Naive thymus-derived CD4-positive, alpha-beta T cell (primary cell): ENCODE results near the gene PRPF19. TPM values are rescaled to one million over a fixed set of nuclear protein-coding genes. Genes with fewer than 3 reads are reported as not detected.

Source experiments
- ATAC-seq: fragments of 150-1000 bp; cut with Tn5 transposase; 2 replicates; pipeline ENCODE4 v1.10.0; 2021; ENCODE audit warnings: mild to moderate bottlenecking, moderate library complexity
- CTCF ChIA-PET: fragments of 350-600 bp; sonication (Branson Sonifier 250); formaldehyde crosslinking; loops from one replicate; lab custom pipeline; 2021; ENCODE audit warnings: antibody characterized with exemption; lab: Charles Lee
- POLR2A ChIA-PET: fragments of 350-600 bp; sonication (Branson Sonifier 250); formaldehyde crosslinking; loops from one replicate; lab custom pipeline; 2021; ENCODE audit warnings: antibody characterized with exemption, inconsistent platforms; lab: Charles Lee
- DNase-seq, 9 donors: peaks; one replicate each; pipeline versions ENCODE4 v3.0.0 to v3.0.0-alpha.2; 2020 to 2022; ENCODE audit warnings: mixed read lengths in 1 of 9
- H3K27ac ChIP-seq: one replicate; pipeline ENCODE4 v1.7.0; 2013; ENCODE audit warnings: mild to moderate bottlenecking, low read depth, low read length, moderate library complexity
- H3K27me3 ChIP-seq, 2 donors: one replicate each; pipeline ENCODE4 v1.7.0; 2013; ENCODE audit warnings: low read length in 2 of 2, mild to moderate bottlenecking in 2 of 2, moderate library complexity in 2 of 2; ENCODE audit not compliant: control insufficient read depth in 2 of 2, insufficient read depth in 2 of 2
- H3K36me3 ChIP-seq, 3 experiments: 1 replicate in 2 of 3; 2 replicates in 1 of 3; pipeline ENCODE4 v1.7.0; 2013; ENCODE audit warnings: low read length in 3 of 3, mild to moderate bottlenecking in 3 of 3, moderate library complexity in 1 of 3; ENCODE audit not compliant: insufficient read depth in 3 of 3, control insufficient read depth in 2 of 3
- H3K4me1 ChIP-seq, 2 donors: one replicate each; pipeline ENCODE4 v1.7.0; 2013; ENCODE audit warnings: low read length in 2 of 2, mild to moderate bottlenecking in 2 of 2, moderate library complexity in 1 of 2; ENCODE audit not compliant: control insufficient read depth in 2 of 2, insufficient read depth in 2 of 2
- H3K4me3 ChIP-seq: 2 replicates; pipeline ENCODE4 v1.7.0; 2013; ENCODE audit warnings: mild to moderate bottlenecking, low read length
- H3K9me3 ChIP-seq, 3 experiments: 1 replicate in 2 of 3; 2 replicates in 1 of 3; pipeline ENCODE4 v1.7.0; 2013; ENCODE audit warnings: low read length in 3 of 3; ENCODE audit not compliant: control insufficient read depth in 2 of 3
- H3K27ac Mint-ChIP-seq, 9 donors: one replicate each; pipeline ENCODE4 v1.8.0; 2020 to 2022; ENCODE audit warnings: mixed read lengths in 9 of 9, mild to moderate bottlenecking in 8 of 9, moderate library complexity in 5 of 9, inconsistent platforms in 2 of 9
- H3K27me3 Mint-ChIP-seq, 5 donors: one replicate each; pipeline ENCODE4 v1.8.0; 2021 to 2022; ENCODE audit warnings: mixed read lengths in 5 of 5, mild to moderate bottlenecking in 1 of 5
- H3K36me3 Mint-ChIP-seq, 5 donors: one replicate each; pipeline ENCODE4 v1.8.0; 2020 to 2022; ENCODE audit warnings: mixed read lengths in 5 of 5, mild to moderate bottlenecking in 3 of 5, inconsistent platforms in 1 of 5
- H3K4me1 Mint-ChIP-seq, 7 donors: one replicate each; pipeline ENCODE4 v1.8.0; 2020 to 2022; ENCODE audit warnings: mixed read lengths in 7 of 7, mild to moderate bottlenecking in 3 of 7, inconsistent platforms in 1 of 7
- H3K4me3 Mint-ChIP-seq, 10 donors: one replicate each; pipeline ENCODE4 v1.8.0; 2020 to 2022; ENCODE audit warnings: mild to moderate bottlenecking in 10 of 10, mixed read lengths in 10 of 10, moderate library complexity in 6 of 10, inconsistent platforms in 2 of 10
- H3K9me3 Mint-ChIP-seq, 11 donors: one replicate each; pipeline ENCODE4 v1.8.0; 2020 to 2022; ENCODE audit warnings: mixed read lengths in 11 of 11, mild to moderate bottlenecking in 4 of 11, inconsistent platforms in 1 of 11, moderate library complexity in 1 of 11
- intact Hi-C, 2 donors: fragments of 100-400 bp; cut with micrococcal nuclease; formaldehyde crosslinking; loops; one replicate each; pipeline ENCODE4 v1.15.1; 2023
- polyA plus RNA-seq, 2 donors: library from polyadenylated mRNA; unstranded; fragments of 300-500 nt; fragmentation: Illumina TruSeq; gene quantifications; one replicate each; pipeline ENCODE4 v1.2.3, GENCODE V29; 2021
- total RNA-seq, 6 experiments: library from RNA in 5 of 6; stranded (reverse) in 5 of 6; gene quantifications; 1 replicate in 5 of 6; 2 replicates in 1 of 6; pipeline ENCODE4 v1.2.3 and lab custom pipeline; 2021 to 2026

PRPF19 gene
- total and polyA plus RNA-seq, 7 experiments from 2014 or later, result 17.9 to 139 (median 76.6) TPM

DNA sequence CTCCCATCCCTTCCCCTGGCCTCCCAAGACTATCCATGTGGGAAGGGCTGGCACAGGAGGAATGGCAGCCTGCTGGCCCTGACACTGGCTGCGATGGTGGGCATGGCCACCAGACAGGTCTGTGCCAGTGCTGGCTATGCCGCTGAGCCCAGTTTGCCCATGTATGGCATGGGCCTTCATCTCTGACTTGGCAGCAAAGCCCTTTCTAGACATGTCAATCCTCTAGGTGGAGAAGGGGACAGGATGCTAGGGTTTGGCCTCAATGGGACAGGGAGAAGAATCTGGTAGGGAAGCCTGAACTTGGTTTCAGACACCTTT, 30.3 kb downstream of the PRPF19 start:
- Mint-ChIP-seq H3K27me3 (no peaks in the 10 kb centered on the region), H3K4me1 (peaks cover 0 to 11% (median 5%) of the 10 kb centered on the region in 7 donors), H3K27ac (peak overlapping the region in 2 of 9 donors; percentile 18 to 55), H3K36me3 (peaks cover 2 to 25% (median 6%) of the 10 kb centered on the region in 5 donors), H3K9me3 (no peaks in the 10 kb centered on the region), H3K4me3 (no peak overlapping the region)
- Histone ChIP-seq H3K9me3 (no peaks in the 10 kb centered on the region), H3K4me3 (no peak overlapping the region), H3K27me3 (no peaks in the 10 kb centered on the region), H3K4me1 (peaks cover 0 to 17% of the 10 kb centered on the region in 2 donors), H3K27ac (no peak overlapping the region), H3K36me3 (peaks cover 0 to 39% (median 11%) of the 10 kb centered on the region in 3 experiments)
- no peak for ATAC-seq
- ChIA-PET POLR2A (no interaction called here), CTCF (no interaction called here)
- intact Hi-C loops, result no loop called here
- DNase-seq, result no peak

DNA sequence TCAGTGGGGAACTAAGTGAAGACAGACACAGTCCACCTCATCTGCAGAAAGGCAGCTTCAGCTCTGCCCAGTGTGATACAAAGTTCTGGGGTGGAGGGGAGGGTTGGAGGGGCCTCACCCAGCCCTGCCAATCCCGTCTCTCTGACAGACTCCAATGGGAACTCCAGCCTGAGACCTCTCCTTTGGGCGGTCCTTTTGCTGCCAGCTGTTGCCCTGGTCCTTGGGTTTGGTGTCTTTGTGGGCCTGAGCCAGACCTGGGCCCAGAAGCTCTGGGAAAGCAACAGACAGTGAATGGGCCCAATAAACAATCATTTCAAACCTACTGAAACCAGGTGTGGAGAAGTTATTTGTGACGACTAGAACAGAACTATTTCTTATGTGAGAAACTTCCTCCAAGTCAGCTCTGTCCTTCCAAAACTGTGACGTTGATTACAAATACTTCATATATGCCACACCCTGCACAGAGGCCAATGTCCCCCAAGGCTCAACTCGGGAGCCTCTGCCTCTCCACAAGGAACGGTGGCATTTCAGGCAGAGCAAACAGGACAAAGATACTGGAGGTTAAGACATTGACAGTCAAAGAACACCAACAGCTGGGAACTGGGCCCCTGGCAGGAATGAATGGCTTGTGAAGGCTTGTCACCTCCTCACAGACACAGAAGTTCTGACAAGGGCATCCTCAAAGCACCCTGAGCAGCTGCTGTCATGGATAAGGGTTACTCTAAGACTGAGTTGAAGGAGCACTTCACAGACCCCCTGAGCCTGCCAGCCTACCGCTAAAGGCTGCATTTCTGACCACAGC, 30.8 kb downstream of the PRPF19 start:
- ATAC-seq, result no peak
- H3K4me1 ChIP-seq, result peaks cover 0 to 22% of the 10 kb centered on the region in 2 donors
- Mint-ChIP-seq H3K36me3 (peaks cover 0 to 19% (median 6%) of the 10 kb centered on the region in 5 donors), H3K27ac (peak overlapping the region in 1 of 9 donors; percentile 31), H3K4me3 (no peak overlapping the region), H3K4me1 (peaks cover 0 to 14% (median 5%) of the 10 kb centered on the region in 7 donors), H3K9me3 (no peaks in the 10 kb centered on the region), H3K27me3 (no peaks in the 10 kb centered on the region)
- intact Hi-C loops, result no loop called here
- POLR2A ChIA-PET, result no interaction called here
- CTCF ChIA-PET, result no interaction called here
- H3K9me3 ChIP-seq, result no peaks in the 10 kb centered on the region
- H3K4me3 ChIP-seq, result no peak overlapping the region
- peaks cover 0 to 34% (median 7%) of the 10 kb centered on the region in 3 experiments for H3K36me3 ChIP-seq
- H3K27me3 ChIP-seq, result no peaks in the 10 kb centered on the region
- DNase-seq, result no peak
- no peak overlapping the region for H3K27ac ChIP-seq

DNA sequence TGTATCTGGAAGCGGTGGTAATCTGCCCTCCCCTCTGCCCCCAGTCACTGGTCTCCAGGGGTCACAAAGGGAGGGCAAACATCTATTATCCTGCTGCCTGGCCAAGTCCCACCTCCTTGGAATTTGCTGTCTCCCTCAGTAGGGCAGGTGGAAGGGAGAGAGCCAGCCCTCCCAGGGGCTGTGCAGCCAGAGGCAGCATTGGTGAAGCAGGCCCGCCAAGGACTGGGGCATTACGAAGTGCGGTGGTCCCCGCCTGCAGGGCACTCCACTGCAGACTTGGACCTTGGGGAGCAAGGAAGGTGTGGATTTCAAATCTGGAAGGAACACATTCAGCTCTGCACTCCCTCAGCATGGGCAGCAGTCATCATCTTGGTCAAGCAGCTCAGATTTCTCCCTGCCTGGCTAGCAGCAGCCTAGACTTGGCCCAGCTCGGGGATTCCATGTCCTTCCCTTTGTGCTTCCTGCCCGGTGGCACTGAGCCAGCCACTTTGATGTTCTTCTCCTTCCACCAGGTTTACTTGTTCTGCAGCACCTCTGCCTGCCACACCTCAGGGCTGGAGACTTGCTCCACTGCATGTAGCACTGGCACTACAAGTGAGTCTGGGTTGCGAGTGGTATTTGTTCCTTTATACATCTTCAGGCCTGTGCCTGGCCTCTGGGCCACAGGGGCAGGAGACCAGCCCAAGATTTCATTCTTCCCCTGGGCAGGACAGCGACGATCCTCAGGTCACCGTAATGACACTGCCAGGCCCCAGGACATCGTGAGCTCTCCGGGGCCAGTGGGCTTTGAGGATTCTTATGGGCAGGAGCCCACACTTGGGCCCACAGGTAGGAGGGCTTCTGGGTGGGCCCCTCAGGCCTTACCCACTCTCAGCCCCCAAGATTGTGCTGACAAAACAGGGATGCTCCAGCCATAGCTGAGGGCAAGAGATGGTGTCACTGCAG, 31.7 kb downstream of the PRPF19 start:
- H3K36me3 ChIP-seq, result peaks cover 0 to 25% (median 1%) of the 10 kb centered on the region in 3 experiments
- H3K9me3 ChIP-seq, result no peaks in the 10 kb centered on the region
- H3K4me3 ChIP-seq, result no peak overlapping the region
- no peak overlapping the region for H3K4me3 Mint-ChIP-seq
- H3K9me3 Mint-ChIP-seq, result no peaks in the 10 kb centered on the region
- H3K4me1 ChIP-seq, result peaks cover 0 to 25% of the 10 kb centered on the region in 2 donors
- peaks cover 0 to 14% (median 5%) of the 10 kb centered on the region in 7 donors for H3K4me1 Mint-ChIP-seq
- no peak overlapping the region for H3K27ac ChIP-seq
- H3K27me3 ChIP-seq, result no peaks in the 10 kb centered on the region
- DNase-seq (no peak), ATAC-seq (no peak)
- intact Hi-C loops, result no loop called here
- H3K27ac Mint-ChIP-seq, result peak overlapping the region in 1 of 9 donors; percentile 68
- CTCF ChIA-PET, result no interaction called here
- POLR2A ChIA-PET, result no interaction called here
- peaks cover 0 to 1% (median 0%) of the 10 kb centered on the region in 5 donors for H3K27me3 Mint-ChIP-seq
- peaks cover 0 to 13% (median 6%) of the 10 kb centered on the region in 5 donors for H3K36me3 Mint-ChIP-seq

DNA sequence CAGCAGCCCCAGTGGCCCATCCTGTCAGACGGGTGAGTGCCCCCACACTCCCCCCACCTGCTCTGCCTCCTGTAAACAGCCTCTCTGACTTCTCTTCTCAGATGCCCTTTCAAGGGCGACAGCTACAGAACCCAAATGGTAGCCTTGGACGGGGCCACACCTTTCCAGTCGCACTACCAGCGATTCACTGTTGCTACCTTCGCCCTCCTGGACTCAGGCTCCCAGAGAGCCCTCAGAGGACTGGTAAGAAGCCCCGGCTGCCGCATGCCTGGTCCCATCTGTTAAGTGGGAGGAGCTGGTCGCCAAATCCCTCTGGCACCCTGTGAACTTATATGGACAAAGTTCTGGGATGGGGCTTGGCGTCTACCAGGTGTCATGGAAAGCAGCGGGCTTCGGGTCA, 32.9 kb downstream of the PRPF19 start:
- Histone ChIP-seq H3K4me3 (no peak overlapping the region), H3K9me3 (no peaks in the 10 kb centered on the region), H3K36me3 (peaks cover 0 to 13% (median 0%) of the 10 kb centered on the region in 3 experiments), H3K27ac (no peak overlapping the region), H3K27me3 (no peaks in the 10 kb centered on the region), H3K4me1 (peaks cover 0 to 25% of the 10 kb centered on the region in 2 donors)
- H3K4me3 Mint-ChIP-seq, result no peak overlapping the region
- CTCF ChIA-PET, result no interaction called here
- intact Hi-C loops, result no loop called here
- no peak for DNase-seq
- POLR2A ChIA-PET, result no interaction called here
- no peak for ATAC-seq
- peaks cover 0 to 17% (median 5%) of the 10 kb centered on the region in 7 donors for H3K4me1 Mint-ChIP-seq
- peaks cover 0 to 6% (median 3%) of the 10 kb centered on the region in 5 donors for H3K36me3 Mint-ChIP-seq
- peaks cover 0 to 3% (median 0%) of the 10 kb centered on the region in 5 donors for H3K27me3 Mint-ChIP-seq
- H3K9me3 Mint-ChIP-seq, result no peaks in the 10 kb centered on the region
- peak overlapping the region in 1 of 9 donors; percentile 22 for H3K27ac Mint-ChIP-seq

DNA sequence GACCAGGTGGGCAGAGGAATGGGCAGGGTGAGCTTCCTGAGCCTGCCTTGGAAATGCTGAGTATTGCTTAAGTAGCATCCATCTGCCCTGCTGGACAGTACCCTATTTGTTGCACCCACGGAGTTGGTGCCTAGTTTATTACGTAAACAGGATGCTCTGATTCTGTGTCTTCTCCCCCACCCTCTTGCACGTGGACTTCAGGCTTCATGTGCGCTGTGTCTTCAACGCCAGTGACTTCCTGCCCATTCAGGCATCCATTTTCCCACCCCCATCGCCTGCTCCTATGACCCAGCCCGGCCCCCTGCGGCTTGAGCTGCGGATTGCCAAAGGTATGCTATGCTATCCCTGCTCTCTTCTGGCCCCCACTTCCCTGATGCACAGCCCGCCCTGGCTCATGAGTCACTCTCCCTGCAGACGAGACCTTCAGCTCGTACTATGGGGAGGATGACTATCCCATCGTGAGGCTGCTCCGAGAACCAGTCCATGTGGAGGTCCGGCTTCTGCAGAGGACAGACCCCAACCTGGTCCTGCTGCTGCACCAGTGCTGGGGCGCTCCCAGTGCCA, 33.3 kb downstream of the PRPF19 start:
- Histone ChIP-seq H3K9me3 (no peaks in the 10 kb centered on the region), H3K36me3 (peaks cover 0 to 13% (median 0%) of the 10 kb centered on the region in 3 experiments), H3K27ac (no peak overlapping the region), H3K4me3 (no peak overlapping the region), H3K27me3 (no peaks in the 10 kb centered on the region), H3K4me1 (peaks cover 0 to 25% of the 10 kb centered on the region in 2 donors)
- Mint-ChIP-seq H3K4me3 (no peak overlapping the region), H3K36me3 (peaks cover 0 to 6% (median 0%) of the 10 kb centered on the region in 5 donors), H3K9me3 (no peaks in the 10 kb centered on the region), H3K4me1 (peaks cover 0 to 20% (median 5%) of the 10 kb centered on the region in 7 donors), H3K27ac (peak overlapping the region in 3 of 9 donors; percentile 13 to 59 (median 33)), H3K27me3 (peaks cover 0 to 3% (median 0%) of the 10 kb centered on the region in 5 donors)
- ATAC-seq (peak; percentile 56), DNase-seq (peak in 4 of 9 donors; percentile 11 to 42 (median 26))
- POLR2A ChIA-PET, result no interaction called here
- CTCF ChIA-PET, result no interaction called here
- intact Hi-C loops, result no loop called here
